T-helper 1 cell treated with Interleukin-12 subunit alpha and Interleukin-12 subunit beta and Interleukin-4 antibody, amounts not matched to agents 30 ng/mL and 1 ng/mL, for 36 hours (primary cell): Measurements from ENCODE around the gene NUAK1. TPM values are rescaled to one million over a fixed set of nuclear protein-coding genes. Genes with fewer than 3 reads are reported as not detected.

Source experiments
- intact Hi-C: fragments of 100-400 bp; cut with micrococcal nuclease; formaldehyde crosslinking; loops from one replicate; pipeline ENCODE4 v1.15.1; 2024
- total RNA-seq: library from RNA; stranded (reverse); gene quantifications from 2 replicates; pipeline ENCODE4 v1.2.3, GENCODE V29; 2022

The NUAK1 gene
- 0.02 TPM in 1 of 2 replicates, not detected in the other for total RNA-seq

GRCh38 chr12:106138633-106139421, at the start of gene NUAK1:
Gene NUAK1, minus strand, starts transcription at chr12:106138954. Its CDS starts 301 bp downstream, at chr12:106138653.
- intact Hi-C loops, result loop anchor here (5.0 kb wide), 2 partner anchors 83 to 143 kb away; no protein-coding TSS in a partner anchor

DNA sequence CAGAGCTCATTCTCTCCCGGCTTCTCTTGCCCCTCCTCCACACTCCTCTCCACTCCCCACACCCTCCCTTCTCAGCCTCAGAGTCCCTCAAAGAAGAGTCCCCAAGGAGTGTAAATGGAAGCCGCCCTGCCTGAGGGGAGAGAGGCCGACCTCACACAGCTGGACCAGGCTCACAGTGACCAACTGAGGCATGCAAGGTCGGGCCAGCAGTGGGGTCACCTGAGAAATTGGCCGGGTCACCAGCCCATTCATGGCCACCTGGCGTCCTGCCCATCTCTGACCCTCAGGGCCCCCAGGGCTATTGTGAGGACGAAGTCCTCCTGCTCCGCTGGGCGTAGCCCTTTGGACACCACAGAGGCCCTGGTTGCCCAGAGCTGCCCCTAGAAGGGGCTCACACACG, 49.5 kb upstream of the NUAK1 start:
- intact Hi-C loops, result no loop called here

DNA sequence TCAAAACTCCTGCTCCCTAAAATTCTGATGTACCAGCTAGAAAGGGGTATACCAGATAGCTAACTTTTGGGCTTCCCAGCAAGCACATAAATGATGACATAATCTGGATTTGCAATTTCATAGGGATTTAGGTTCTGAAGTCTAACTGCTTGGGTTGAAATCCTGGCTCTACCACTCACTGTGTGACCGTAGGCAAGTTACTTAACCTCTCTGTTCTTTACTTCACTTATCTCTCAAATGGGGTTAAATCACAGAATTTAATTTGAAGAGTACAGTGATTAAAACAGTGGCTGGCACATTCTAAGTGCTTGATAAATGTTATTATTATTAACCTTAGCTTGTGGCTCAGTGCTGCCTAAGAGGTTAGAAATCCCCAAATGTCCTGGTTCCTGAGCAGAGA, 49.1 kb upstream of the NUAK1 start:
- intact Hi-C loops, result no loop called here

GRCh38 chr12:106187155-106187789, 48.5 kb upstream of the NUAK1 start:
- intact Hi-C loops, result no loop called here

- intact Hi-C loops, result no loop called here
Measured at GRCh38 chr12:106183735-106184134, 45.0 kb upstream of the NUAK1 start.

DNA sequence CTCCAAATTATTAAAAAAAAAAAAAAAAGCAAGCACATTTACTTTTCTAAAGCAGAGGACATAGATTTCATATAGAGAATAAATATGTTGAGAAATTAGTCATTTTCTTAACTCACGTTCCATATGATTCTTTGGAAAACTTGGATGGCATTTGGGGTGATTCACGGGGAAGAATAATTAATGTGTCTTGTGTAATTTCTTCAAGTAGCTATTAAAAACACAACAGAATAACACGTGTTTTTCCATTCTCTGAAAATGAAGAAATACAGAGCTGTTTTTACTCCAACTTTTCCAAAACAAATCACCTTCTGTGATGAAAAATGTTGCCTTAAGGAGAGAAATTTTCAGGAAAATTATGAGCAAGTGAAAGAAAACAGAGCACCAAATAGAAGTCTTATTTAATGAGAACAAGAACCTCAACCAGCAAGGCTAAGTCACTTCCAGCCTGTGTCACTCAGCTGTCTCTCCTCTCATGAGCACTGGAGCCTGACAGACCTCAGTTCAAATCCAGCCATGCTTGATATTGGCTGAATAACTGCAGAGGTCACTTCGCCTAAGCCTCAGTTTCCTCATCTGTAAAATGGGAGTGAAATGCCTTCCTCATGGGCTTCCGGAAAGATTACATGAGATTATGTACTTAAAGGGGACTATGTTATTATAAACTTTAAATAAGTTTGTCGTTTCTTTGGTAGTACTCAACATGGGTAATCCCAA, 42.8 kb upstream of the NUAK1 start:
- intact Hi-C loops, result no loop called here

- intact Hi-C loops, result no loop called here
Measured at GRCh38 chr12:106179086-106179485, 40.3 kb upstream of the NUAK1 start.

DNA sequence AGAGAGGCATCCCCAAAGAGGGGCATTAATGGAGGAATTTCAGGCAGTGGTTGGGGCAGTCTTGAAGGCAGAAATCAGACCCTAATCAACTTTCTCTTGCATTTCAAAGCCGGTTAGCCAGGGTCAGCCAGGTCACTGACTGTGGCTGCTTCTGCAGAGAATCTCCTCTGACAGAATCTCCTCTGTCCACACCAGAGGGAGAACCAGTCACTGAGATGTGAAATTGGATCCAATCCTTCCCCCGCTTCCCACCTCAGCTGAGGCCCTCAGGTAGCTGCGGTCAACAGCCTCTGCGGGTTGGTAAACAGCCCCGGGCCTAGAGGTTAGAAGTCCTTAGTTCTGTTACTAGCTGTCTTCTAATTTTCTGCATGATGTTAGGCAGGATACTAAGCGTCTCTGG, 39.8 kb upstream of the NUAK1 start:
- intact Hi-C loops, result no loop called here

GRCh38 chr12:106176560-106176959, 37.8 kb upstream of the NUAK1 start:
- intact Hi-C loops, result no loop called here

- intact Hi-C loops, result no loop called here
Measured at GRCh38 chr12:106174876-106175275, 36.1 kb upstream of the NUAK1 start.

- intact Hi-C loops, result no loop called here
Measured at GRCh38 chr12:106173442-106173841, 34.7 kb upstream of the NUAK1 start.

- intact Hi-C loops, result no loop called here
Measured at GRCh38 chr12:106171117-106171750, 32.5 kb upstream of the NUAK1 start.

DNA sequence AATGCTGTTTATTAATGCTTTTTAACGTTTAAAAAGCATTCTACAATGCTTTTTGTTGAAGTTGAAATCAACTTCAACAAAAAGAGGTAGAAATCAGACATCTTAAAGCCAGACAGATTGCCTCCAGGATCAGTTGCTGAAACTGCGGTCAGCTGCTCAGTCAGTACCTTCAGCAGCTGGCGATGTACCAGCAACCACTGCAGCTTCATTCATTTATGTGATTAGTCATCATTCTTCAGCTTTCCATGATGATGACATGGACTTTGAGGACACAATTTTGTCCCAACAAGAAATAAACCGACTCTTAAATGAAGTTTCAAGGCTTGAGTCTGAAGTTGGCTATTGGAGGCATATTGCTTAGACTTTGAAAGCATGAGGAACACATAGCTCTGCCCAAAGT, 31.5 kb upstream of the NUAK1 start:
- intact Hi-C loops, result no loop called here

DNA sequence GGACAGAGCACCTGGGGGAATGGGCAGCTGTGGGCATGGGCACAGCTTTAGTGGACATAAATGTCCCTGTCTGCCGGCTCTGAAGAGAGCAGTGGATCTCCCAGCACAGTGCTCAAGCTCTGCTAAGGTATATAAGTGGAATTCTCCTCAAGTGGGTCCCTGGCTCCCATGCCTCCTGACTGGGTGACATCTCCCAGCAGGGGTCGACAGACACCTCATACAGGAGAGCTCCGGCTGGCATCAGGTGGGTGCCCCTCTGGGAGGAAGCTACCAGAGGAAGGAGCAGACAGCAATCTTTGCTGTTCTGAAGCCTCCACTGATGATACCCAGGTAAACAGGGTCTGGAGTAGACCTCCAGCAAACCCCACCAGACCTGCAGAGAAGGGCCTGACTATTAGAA, 25.0 kb upstream of the NUAK1 start:
- intact Hi-C loops, result no loop called here

DNA sequence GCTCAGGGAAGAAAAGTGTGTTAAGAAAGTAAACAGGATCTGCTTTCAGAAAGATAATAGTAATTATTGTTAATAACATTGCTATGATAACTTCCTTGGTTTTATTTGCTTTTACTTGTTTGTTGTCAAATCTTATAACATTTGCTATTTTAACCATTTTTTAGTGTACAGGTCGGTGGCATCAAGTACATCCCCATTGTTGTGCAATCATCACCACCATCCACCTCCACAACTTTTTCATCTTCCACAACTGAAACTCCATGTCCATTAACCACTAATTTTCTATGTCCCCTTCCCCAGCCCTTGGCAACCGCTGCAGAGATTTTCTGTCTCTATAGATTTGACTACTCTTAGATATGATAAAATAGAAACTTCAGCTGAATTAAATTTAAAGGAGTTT, 22.7 kb upstream of the NUAK1 start:
- intact Hi-C loops, result no loop called here

- intact Hi-C loops, result no loop called here
Measured at GRCh38 chr12:106160915-106161314, 22.2 kb upstream of the NUAK1 start.

GRCh38 chr12:106157802-106158201, 19.0 kb upstream of the NUAK1 start:
- intact Hi-C loops, result no loop called here

GRCh38 chr12:106154751-106155273, 16.1 kb upstream of the NUAK1 start:
- intact Hi-C loops, result no loop called here

DNA sequence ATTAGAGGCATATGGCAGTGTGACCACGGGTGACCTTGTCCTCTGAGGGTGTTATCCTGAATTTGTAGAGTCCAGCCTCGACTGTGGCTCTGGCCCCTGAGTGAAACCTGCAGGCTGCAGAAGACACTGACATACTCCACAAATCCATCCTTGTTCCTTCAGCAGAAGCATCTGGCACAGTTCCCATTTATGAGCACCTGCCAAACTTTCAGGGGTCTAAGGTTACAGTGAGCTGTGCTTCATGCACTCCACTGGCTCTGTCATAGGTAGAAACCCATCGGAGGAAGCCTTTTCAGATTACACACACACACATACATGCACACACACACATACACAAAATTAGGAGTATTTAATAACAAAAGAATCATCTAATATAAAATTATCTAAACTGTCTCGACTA, 13.6 kb upstream of the NUAK1 start:
- intact Hi-C loops, result no loop called here

- intact Hi-C loops, result no loop called here
Measured at GRCh38 chr12:106150555-106150954, 11.8 kb upstream of the NUAK1 start.

DNA sequence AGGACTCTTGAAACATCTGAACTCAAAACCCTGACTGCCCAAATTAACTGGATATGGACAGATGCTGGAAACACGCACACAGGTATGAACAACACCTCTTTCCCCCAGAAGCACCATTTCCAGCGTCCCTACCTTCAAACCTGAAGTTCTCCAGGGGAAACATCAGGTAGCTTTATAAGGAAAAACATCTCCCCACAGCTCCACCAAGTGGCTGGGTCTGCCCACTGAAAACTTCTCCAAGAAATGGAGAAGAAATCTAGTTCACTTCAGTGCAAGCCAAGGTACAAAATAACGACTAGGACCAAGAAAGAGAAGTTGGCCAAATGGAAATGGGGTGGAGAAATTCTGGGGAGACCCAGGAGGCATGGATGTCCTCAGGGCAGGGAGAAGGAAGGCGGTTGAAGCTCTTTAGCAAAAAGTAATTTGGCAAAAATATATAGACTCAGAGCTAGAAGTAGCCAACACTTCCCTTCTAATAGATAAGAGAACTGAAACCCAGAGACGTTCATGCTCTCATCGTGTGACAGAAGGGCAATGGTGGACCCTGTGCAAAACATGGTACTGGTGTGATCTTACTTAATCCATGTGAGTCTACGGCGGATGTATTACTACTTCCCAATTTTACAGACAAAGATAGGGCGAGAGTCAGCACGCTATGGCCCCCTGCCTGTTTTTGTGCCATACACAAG, 10.5 kb upstream of the NUAK1 start:
- intact Hi-C loops, result no loop called here
